Measurements from ENCODE around the gene TRPC6.

Gene TRPC6

DNA sequence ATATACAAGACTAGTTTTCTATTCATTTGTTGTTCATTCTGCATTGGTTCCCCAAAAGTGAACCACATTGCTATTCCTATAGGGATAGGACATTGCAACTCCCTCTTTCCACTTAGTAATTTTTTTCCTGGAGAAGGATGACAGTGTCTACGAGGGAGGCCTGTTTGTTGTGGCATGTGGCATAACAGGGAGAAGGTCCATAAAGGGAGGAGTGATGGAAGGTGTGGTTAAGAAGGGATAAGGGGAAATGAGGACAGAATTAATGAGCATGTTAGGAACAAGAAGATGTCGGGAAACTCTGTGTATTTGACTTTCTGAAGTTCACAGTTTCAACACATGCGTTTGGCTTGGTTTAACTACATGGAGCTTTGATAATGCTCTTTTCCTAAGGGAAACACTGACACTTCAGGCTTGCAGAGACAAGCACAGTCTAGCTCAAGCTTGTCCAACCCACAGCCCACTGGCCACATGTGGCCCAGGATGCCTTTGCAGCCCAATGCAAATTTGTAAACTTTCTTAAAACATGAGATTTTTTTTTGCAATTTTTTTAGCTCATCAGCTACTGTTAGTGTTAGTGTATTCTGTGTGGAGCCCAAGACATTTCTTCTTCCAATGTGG lies 149.7 kb downstream of the TRPC6 start:
- H4K20me1 ChIP-seq (ENCODE audit: insufficient read depth, low read length) = no peaks in the 10 kb centered on the region
- no peak overlapping the region for H3K27ac ChIP-seq (ENCODE audit: low read length)
- DNase-seq (no peak), ATAC-seq (ENCODE audit: insufficient read depth, low read depth) (no peak)
- no peak overlapping the region for H2AFZ ChIP-seq (ENCODE audit: low read depth, low read length)
- no peak overlapping the region for H3K4me2 ChIP-seq (ENCODE audit: insufficient read depth, low read length)
- no peaks in the 10 kb centered on the region for H3K27me3 ChIP-seq (ENCODE audit: insufficient read depth, low read length, poor library complexity)
- H3K4me1 ChIP-seq (ENCODE audit: insufficient read depth, low read length) = no peaks in the 10 kb centered on the region
- H3K4me3 ChIP-seq (ENCODE audit: low read depth in 1 of 2, low read length in 2 of 2) = no peak overlapping the region
- no peak for TF ChIP-seq EZH2 (IDR thresholded peaks at IDR 0.05; ENCODE audit: borderline replicate concordance, low read depth, low read length, severe bottlenecking)
- TF ChIP-seq, protein P1, sequence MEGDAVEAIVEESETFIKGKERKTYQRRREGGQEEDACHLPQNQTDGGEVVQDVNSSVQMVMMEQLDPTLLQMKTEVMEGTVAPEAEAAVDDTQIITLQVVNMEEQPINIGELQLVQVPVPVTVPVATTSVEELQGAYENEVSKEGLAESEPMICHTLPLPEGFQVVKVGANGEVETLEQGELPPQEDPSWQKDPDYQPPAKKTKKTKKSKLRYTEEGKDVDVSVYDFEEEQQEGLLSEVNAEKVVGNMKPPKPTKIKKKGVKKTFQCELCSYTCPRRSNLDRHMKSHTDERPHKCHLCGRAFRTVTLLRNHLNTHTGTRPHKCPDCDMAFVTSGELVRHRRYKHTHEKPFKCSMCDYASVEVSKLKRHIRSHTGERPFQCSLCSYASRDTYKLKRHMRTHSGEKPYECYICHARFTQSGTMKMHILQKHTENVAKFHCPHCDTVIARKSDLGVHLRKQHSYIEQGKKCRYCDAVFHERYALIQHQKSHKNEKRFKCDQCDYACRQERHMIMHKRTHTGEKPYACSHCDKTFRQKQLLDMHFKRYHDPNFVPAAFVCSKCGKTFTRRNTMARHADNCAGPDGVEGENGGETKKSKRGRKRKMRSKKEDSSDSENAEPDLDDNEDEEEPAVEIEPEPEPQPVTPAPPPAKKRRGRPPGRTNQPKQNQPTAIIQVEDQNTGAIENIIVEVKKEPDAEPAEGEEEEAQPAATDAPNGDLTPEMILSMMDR (IDR thresholded peaks at IDR 0.05; ENCODE audit: borderline replicate concordance, extremely low read depth, low read length, poor library complexity, severe bottlenecking) = no peak
- H3K79me2 ChIP-seq (ENCODE audit: insufficient read depth, low read length) = no peaks in the 10 kb centered on the region
- no peaks in the 10 kb centered on the region for H3K9me3 ChIP-seq (ENCODE audit: insufficient read depth, low read length, severe bottlenecking)
- no peak overlapping the region for H3K9ac ChIP-seq (ENCODE audit: low read depth, low read length)
- no peaks in the 10 kb centered on the region for H3K36me3 ChIP-seq (ENCODE audit: insufficient read depth, low read length)

DNA sequence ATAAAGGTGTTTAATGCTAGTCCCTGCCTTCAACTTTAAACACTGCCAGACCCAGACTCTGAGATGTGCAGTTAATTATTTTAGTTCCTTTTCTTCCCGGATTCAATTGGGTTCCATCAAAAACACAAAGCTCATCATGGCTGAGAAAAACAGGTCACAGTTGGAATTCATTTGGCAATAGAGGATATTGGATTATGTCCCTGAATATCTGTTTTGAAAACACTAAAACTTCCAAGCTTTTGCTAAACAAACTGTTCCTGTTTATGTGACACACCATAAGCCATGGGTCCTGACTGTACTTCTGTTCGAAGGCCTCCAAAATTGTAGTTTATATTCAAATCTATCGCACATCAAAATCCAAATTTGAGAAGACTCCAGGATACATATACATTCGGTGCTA lies 150.7 kb downstream of the TRPC6 start:
- no peaks in the 10 kb centered on the region for H4K20me1 ChIP-seq (ENCODE audit: insufficient read depth, low read length)
- no peak for TF ChIP-seq EZH2 (IDR thresholded peaks at IDR 0.05; ENCODE audit: borderline replicate concordance, low read depth, low read length, severe bottlenecking)
- TF ChIP-seq, protein P1 (IDR thresholded peaks at IDR 0.05; ENCODE audit: borderline replicate concordance, extremely low read depth, low read length, poor library complexity, severe bottlenecking) = no peak
- no peaks in the 10 kb centered on the region for H3K79me2 ChIP-seq (ENCODE audit: insufficient read depth, low read length)
- ATAC-seq (ENCODE audit: insufficient read depth, low read depth) (no peak), DNase-seq (no peak)
- no peaks in the 10 kb centered on the region for H3K9me3 ChIP-seq (ENCODE audit: insufficient read depth, low read length, severe bottlenecking)
- H3K9ac ChIP-seq (ENCODE audit: low read depth, low read length) = no peak overlapping the region
- no peak overlapping the region for H3K4me2 ChIP-seq (ENCODE audit: insufficient read depth, low read length)
- H3K4me1 ChIP-seq (ENCODE audit: insufficient read depth, low read length) = no peaks in the 10 kb centered on the region
- no peak overlapping the region for H3K4me3 ChIP-seq (ENCODE audit: low read depth in 1 of 2, low read length in 2 of 2)
- H3K36me3 ChIP-seq (ENCODE audit: insufficient read depth, low read length) = no peaks in the 10 kb centered on the region
- H3K27me3 ChIP-seq (ENCODE audit: insufficient read depth, low read length, poor library complexity) = no peaks in the 10 kb centered on the region
- no peak overlapping the region for H2AFZ ChIP-seq (ENCODE audit: low read depth, low read length)
- H3K27ac ChIP-seq (ENCODE audit: low read length) = no peak overlapping the region

DNA sequence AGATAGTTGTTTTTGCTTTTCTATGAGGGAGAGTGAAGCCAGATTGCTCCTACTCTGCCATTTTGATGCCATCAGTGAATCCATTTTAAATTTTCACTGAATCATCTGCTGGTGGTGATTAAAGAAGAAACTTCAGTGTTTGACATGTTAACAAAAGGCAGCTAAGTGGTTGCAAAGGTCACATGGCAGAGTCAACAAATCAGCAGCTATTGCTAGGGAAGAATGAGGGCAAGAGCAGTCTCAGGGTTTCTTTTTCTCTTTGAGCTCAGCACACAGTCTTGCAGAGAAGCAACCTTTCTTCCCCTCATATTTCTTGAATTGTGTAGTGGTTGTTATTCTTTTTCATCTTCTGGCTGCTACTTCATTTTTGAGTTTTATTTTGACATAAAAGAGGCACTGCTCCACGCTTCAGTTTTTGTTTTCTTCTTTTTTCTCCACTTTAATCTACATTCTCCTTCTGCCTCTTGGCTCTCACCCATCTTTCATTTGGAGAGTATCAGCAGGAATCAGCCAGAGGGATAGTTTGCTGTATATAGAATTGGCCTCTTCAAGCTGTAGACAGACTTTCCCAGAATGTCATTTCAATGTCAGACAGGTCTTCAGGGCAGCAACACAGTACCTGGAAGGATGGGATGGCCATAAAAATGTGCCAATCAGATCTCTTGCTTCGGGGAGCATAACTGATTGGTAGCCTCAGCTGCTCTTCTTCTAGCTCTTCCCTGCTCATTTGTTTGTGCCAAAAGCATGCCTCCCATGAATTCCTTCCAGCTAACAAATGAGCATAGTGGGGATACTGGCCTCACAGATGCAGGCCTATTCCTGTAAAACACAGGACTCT lies 153.9 kb downstream of the TRPC6 start:
- TF ChIP-seq, protein P1 (IDR thresholded peaks at IDR 0.05; ENCODE audit: borderline replicate concordance, extremely low read depth, low read length, poor library complexity, severe bottlenecking) = no peak
- TF ChIP-seq EZH2 (IDR thresholded peaks at IDR 0.05; ENCODE audit: borderline replicate concordance, low read depth, low read length, severe bottlenecking) = no peak
- no peaks in the 10 kb centered on the region for H3K9me3 ChIP-seq (ENCODE audit: insufficient read depth, low read length, severe bottlenecking)
- no peak overlapping the region for H3K9ac ChIP-seq (ENCODE audit: low read depth, low read length)
- H3K27me3 ChIP-seq (ENCODE audit: insufficient read depth, low read length, poor library complexity) = no peaks in the 10 kb centered on the region
- H4K20me1 ChIP-seq (ENCODE audit: insufficient read depth, low read length) = no peaks in the 10 kb centered on the region
- H3K4me2 ChIP-seq (ENCODE audit: insufficient read depth, low read length) = no peak overlapping the region
- no peaks in the 10 kb centered on the region for H3K79me2 ChIP-seq (ENCODE audit: insufficient read depth, low read length)
- H3K4me1 ChIP-seq (ENCODE audit: insufficient read depth, low read length) = no peaks in the 10 kb centered on the region
- H3K4me3 ChIP-seq (ENCODE audit: low read depth in 1 of 2, low read length in 2 of 2) = no peak overlapping the region
- DNase-seq (no peak), ATAC-seq (ENCODE audit: insufficient read depth, low read depth) (no peak)
- H3K27ac ChIP-seq (ENCODE audit: low read length) = no peak overlapping the region
- H2AFZ ChIP-seq (ENCODE audit: low read depth, low read length) = no peak overlapping the region
- H3K36me3 ChIP-seq (ENCODE audit: insufficient read depth, low read length) = no peaks in the 10 kb centered on the region

Data from DND-41 (cell line).